NCI-H146 treated with DMSO at 0.1 percent for 48 hours (cell line): ENCODE results near the gene C3orf18.
A peak's percentile ranks its signal among the peaks of the same experiment; 100 is the strongest.

Experiments used
- DNase-seq: peaks from one replicate; lab custom pipeline; 2025; ENCODE audit not compliant: unreplicated experiment; lab: John Stamatoyannopoulos, UW

C3orf18 gene

DNA sequence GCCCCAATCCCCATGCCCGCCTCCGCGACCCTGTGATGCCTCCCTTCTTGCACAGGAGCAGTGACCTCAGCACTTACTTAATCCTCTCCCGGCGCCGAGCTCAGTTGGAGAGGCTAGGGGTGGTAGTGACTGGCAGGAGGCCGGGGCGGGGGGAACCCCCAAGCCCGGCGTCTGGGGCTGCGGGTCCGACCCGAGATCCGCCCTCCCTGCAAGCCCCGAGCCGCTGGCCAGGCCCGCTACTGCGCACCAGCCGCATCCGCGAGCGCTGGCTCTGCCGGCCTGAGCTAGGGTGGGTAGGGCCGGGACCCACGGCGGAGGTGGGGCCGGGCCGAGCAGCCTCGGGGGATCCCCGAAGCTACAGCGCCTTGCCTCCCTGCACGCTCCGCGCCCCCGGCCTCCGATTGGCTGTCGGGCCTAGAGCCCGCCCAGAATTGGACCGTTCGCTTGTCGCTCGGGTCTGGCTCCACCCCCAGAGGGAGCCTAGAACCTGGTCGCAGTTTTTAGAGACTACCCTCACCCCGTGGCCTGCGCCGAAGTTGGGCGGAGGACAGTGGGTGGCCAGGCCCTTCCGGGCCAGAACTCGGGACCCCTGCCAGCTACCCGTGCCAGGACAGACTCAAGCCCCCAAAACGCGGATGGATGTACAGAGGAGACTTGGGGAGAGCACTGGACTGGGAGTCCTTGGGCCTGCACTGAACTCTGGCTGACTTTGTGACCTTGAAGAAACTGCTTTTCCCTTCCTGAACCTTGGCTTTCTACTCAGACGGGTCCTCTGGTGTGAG is at the start of gene C3orf18:
Gene C3orf18 (minus strand): TSS at position 362 of the 782 bp plus-strand sequence. CDS start 2,048 bp downstream, outside the sequence.
- peak; percentile 25 for DNase-seq

DNA sequence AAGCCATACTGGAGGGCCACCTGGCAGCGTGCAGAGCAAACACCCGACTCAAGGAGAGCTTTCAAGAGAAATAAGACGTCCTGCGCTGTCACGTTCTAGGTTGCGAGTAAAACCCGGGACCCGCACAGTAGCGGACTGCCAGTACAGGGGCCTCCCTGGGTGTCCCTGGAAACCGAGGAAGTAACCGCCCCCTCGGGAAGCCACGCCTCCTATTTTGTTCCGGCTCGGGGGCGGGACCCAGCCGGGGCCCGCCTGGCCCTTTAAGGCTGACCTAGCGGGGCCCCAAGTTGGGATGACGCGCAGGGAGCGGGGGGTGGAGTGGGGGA is 49.2 kb upstream of the C3orf18 start:
- DNase-seq = peak; percentile 43

- peak; percentile 50 for DNase-seq
Measured at GRCh38 chr3:50616003-50616769, 48.6 kb upstream of the C3orf18 start.

DNA sequence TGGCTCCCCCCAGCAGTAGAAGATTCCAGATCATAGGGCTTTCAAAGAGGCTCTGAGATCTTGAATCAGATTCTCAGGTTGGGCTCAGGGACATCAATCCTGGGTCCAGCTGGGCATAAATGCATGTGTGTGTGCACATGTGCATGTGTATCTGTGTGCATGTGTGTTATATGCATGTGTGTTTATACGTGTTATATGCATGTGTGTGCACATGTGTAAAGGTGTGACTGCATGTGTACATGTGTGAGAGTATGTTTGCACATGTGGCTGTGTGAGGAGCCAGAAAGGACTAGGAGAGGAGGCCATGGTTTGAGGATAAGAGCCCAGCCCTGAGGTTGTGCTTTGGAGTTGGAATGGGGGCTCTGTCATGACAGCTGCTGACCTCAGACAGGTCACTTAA is 47.6 kb upstream of the C3orf18 start:
- no peak for DNase-seq

DNA sequence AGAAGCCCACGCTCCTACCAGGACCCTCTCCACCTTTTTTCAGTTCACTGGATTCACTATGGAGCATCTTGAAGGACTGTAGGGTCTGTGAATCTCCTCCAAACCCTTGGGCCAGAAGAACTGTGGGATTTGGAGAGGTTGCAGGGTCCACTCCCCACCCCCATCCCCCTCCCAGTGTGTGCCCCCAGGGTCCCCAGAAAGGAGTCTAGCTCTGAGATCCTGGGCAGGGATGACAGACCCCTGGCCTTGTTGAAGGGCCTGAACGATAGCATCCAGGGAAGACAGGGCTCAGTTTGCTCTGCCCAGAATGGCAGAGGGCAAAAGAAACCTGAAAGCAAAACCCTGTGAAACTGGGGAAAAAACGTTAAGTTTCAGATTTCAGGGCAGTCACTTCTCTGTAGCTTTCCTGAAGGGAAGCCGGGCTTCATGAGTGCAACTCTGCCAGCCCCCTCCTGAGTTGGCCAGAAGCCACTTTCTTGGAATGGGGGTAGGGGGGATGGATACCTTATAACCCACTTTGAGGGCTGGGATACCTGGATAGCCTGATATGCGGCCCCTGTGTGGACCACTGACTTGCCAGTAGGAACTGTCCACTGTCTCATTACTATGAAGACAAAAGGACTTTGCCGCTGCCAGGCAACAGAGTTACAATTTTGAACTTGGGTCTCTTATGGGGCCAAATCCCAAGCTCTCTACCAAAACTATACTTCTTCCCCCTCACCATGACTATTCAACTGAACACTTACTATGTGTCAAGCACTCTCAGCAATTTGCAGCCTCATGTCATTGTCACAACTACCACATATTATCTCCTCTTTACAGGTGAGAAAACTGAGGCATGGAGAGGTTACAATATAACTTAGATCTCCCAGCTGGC is 45.7 kb upstream of the C3orf18 start:
- DNase-seq = no peak

DNA sequence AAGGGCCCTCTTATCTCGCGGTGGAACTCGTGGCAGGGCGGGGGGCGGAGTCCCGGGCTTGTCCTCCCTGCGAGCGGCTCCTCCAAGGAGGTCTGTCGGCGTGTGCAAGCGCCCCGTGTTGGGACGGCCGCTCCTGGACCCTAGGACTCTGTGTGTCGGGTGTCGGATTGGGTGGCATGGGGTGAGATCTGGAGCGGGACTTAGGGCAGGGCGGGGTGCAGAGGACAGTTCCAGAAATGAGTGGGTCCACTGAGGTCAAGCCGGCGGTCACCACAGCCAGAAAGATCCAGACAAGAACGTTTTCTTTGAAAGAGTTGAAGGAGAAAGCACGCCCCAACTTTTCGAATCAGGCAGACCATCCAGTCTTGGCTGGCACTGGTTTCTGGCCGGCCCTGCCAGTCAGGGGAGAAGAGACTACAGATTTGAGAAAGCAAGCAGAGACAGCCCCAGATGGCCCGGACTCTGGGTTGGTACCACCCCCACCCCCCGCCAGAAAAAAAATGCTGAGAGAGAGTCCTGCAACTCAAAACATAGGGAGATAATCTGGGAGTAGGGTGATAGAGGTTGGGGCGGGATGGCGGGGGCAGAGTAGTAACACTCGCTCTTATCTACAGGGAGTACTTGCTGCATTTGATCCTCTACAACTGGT is 44.8 kb upstream of the C3orf18 start:
- no peak for DNase-seq

DNA sequence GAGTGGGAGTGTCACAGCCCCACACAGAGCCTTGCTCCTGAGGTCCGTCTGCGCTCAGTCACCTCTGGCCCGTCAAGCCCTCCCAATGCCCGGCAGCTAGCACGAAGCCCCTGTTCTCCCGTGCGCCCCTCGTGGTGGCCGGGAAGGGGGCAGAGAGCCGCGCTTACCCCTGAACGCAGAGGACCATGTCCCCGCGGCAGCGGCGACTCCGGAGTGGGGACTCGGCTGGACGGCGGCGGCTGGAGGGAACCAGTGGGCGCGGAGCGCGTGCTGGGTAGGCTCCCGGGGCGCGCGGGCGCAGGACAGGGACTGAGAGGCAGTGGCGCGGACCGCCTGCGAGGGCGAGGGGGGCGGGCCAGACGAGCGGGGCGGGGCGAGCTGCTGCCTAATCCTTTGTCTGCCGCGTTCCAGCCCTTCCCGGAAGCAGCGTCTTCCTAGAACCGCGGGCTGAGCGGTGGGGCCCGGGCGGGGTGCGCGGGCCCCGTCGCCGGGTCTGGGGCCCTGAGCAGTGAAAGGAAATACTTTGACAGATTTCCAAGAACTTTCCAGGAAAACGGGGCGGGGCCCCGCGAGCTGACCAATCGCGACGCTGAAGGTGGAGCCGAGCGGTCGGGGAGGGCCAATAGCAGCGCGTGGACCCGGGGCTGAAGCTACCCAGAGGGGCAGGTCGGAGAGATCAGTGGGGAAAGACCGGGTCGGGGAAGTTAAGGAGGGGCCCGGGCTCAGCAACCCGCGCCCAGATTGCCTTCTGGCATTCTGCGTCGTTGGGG is 44.1 kb upstream of the C3orf18 start, which contains the start of gene CISH:
Gene CISH (minus strand): TSS at position 311 of the 770 bp plus-strand sequence. CDS start 124 bp downstream, at position 187.
- peak; percentile 65 for DNase-seq

DNA sequence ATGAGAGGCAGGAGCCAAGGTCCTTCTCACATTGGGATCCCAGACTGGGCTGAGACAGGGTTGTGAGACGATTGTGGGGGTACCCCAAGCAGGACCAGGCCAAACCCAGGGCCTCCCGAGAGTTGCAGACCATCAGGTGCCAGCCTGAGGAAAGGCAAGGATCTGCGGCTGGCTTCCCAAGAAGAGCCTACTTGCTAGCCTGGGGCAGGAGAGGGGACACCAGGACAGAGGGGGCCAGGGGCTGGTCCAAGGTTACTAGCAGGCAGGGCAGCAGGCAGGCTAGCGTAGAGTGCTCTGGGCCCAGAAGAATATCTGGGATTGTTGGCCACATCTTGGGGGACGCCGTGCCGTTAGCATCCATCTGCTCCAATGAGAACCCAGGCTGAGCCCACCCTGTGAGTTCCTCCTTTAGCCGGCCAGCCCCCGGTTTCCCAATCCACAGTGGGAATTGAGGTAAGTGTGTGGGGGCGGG is 43.5 kb upstream of the C3orf18 start:
- DNase-seq = no peak

GRCh38 chr3:50610181-50610971 is 42.8 kb upstream of the C3orf18 start:
- DNase-seq = no peak

GRCh38 chr3:50609763-50610085 is 42.2 kb upstream of the C3orf18 start:
- DNase-seq = no peak

DNA sequence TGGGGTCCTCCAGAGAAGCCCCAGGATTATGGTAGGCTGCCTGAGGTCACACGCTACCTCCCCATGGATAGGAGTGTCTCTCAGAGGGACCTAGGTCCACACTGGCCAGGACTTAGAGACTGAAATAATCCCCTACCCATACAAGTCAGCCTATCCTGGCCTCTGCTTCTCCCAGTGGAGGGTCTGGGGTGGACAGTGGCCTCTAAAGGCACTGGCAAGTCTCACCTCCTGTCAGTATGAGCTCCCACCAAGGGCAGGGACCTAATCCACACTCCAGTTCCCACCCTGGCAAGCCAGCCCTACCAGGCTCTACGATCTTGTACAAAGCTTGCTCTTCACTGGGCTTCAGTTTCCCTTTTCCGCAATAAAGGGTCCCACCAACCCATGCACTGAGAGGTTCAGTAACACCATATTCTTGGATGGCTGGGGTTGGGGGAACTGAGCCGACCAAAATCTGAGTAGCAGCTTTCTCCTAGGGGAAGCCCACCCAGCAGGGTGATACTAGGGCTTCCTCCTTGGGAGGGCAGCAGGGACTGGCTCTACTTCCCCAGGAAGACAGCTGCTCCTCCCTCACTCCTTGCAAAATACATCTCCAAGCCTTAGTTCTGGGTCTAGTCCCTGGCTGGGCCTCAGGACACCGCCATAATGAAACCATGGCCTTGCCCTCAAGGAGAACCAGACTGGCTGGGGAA is 41.7 kb upstream of the C3orf18 start:
- DNase-seq = no peak

GRCh38 chr3:50608278-50608677 is 40.7 kb upstream of the C3orf18 start:
- DNase-seq = no peak

DNA sequence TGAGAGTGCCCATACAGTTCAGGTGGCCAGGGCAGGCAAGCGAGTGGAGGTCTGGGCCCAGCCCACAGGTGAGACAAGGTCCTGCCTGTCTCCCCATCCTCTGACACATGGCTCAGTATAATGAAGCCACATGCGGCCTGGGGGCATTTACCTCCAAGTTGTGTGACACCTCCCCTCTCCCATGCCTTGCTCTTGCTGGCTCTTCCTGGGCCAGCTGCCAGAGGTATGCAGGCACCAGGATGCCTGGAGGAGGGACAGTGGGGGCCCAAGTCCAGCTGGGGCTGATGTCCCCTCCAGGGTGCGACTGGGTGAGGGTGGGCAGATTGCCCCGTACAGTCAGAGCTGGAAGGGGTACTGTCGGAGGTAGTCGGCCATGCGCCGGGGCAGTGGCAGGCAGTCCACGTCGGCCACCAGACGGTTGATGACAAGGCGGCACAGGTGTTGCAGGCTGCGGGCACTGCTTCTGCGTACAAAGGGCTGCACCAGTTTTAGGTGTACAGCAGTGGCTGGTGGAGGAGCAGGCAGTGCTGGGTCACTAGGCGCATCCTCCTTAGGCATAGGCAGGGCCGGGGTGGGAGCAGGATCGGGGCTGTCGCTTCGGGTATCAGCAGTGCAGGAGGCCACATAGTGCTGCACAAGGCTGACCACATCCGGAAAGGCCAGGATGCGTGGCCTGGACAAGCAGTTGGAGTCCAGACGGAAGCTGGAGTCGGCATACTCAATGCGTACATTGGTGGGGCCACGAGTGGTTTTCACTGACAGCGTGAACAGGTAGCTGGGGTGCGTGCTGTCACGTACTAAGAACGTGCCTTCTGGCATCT is 39.9 kb upstream of the C3orf18 start:
- no peak for DNase-seq

DNA sequence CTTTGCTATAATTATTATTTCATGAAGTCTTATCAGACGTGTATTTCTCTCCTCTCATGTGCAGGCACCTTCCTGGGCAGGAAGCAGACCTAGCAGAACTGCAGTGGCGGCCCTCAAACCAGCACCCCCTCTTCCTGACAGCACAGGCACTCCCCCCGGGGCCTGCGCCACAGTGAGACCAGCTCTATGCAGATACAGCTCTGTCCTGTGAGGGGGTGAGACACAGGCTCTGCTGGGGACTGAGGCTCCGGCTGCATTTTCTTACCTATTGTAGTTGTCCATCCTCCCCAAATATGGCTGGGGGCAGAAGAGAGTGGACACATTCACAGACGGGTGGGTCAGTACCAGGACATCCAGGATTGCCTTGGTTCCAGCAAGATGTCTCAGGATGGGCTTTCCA is 39.0 kb upstream of the C3orf18 start:
- DNase-seq = no peak

DNA sequence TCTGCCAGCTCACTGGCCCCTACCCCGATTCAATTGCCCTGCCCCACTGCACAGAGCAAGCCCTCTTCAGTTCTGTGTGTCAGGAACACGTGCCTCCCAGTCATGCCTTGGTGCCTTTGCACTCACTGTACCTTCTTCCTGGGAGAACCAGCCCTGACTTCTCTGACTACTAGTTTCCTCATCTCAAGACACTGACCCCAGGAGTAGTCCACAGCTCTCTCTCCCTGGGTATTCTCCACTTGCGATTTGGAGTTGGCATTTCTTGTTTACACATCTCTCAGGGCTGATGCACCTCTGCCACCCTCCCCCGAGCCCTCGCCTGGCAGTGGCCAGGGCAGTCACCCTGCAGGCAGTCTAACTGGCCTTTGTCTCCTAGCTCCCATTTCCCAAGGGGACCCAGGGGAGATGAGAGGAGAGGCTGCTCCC is 38.4 kb upstream of the C3orf18 start:
- no peak for DNase-seq

GRCh38 chr3:50604628-50605588 is 37.4 kb upstream of the C3orf18 start:
- no peak for DNase-seq
